HCT116 (cell line): ENCODE data around the gene PPP4R3C. TPM values are rescaled to one million over a fixed set of nuclear protein-coding genes. Genes with fewer than 3 reads are reported as not detected.

Source experiments
- ATAC-seq: fragments of 200-7000 bp; cut with Tn5 transposase; 2 replicates; pipeline ENCODE4 v1.9.1; 2020; ENCODE audit warnings: mild to moderate bottlenecking, moderate library complexity
- BruUV-seq: library from RNA; stranded (reverse); fragments of 400-500 nt; replicated peaks from 2 replicates; lab custom pipeline; 2021; lab: Mats Ljungman, UMichigan
- CTCF ChIA-PET: fragments of 300-600 bp; sonication (Branson Sonifier 250); formaldehyde crosslinking; loops from one replicate; lab custom pipeline; 2021; ENCODE audit warnings: antibody characterized with exemption; lab: Charles Lee
- POLR2A ChIA-PET: fragments of 300-600, 350-600 bp; sonication (Branson Sonifier 250); formaldehyde crosslinking; loops from one replicate; lab custom pipeline; 2021; ENCODE audit warnings: antibody characterized with exemption; lab: Charles Lee
- RAD21 ChIA-PET, 2 experiments: fragments of 300-600 bp; sonication (Branson Sonifier 250); formaldehyde crosslinking; loops; one replicate each; lab custom pipeline; 2023; ENCODE audit warnings: low total read pairs in 2 of 2; ENCODE audit not compliant: uncharacterized antibody in 2 of 2, unreplicated experiment in 2 of 2, low non-redundant PET in 1 of 2; lab: Charles Lee
- DNase-seq: peaks from one replicate; pipeline ENCODE4 v3.0.0-alpha.2; 2010; ENCODE audit warnings: low read depth, low spot score
- H2AFZ ChIP-seq: fragments of 200-600 bp; shearing (Covaris generic), sonication (generic); 2 replicates; pipeline ENCODE4 v1.6.1; 2017; ENCODE audit warnings: low read depth, mixed run types, mixed read lengths, antibody characterized with exemption, low read length; ENCODE audit not compliant: poor library complexity, severe bottlenecking
- H3K27ac ChIP-seq: 2 replicates; pipeline ENCODE4 v1.5.1; 2012; ENCODE audit warnings: low read depth, low read length
- H3K27me3 ChIP-seq: fragments of 200-600 bp; sonication (generic); 2 replicates; pipeline ENCODE4 v1.6.1; 2016; ENCODE audit warnings: mixed run types, low read length, mixed read lengths; ENCODE audit not compliant: insufficient read depth
- H3K36me3 ChIP-seq, 2 experiments: fragments of 200-500 bp in 1 of 2; fragments of 200-600 bp in 1 of 2; sonication (Bioruptor generic) in 1 of 2; sonication (generic) in 1 of 2; 2 replicates each; pipeline versions ENCODE4 v1.5.1 to v1.6.1; 2014 to 2016; ENCODE audit warnings: low read length in 2 of 2, inconsistent platforms in 1 of 2, mixed read lengths in 1 of 2, mixed run types in 1 of 2; ENCODE audit not compliant: insufficient read depth in 2 of 2, control insufficient read depth in 1 of 2
- H3K4me1 ChIP-seq, 2 experiments: fragments of 200-600 bp in 1 of 2; sonication (generic) in 1 of 2; 2 replicates each; pipeline versions ENCODE4 v1.5.1 to v1.6.1; 2012 to 2017; ENCODE audit warnings: low read length in 2 of 2, inconsistent platforms in 1 of 2, mild to moderate bottlenecking in 1 of 2, mixed read lengths in 1 of 2, mixed run types in 1 of 2, moderate library complexity in 1 of 2; ENCODE audit not compliant: insufficient read depth in 2 of 2, control insufficient read depth in 1 of 2
- H3K4me2 ChIP-seq: fragments of 200-600 bp; sonication (generic); 2 replicates; pipeline ENCODE4 v1.6.1; 2017; ENCODE audit warnings: mixed run types, low read length, mixed read lengths
- H3K4me3 ChIP-seq, 2 experiments: fragments of 200-600 bp in 1 of 2; sonication (generic) in 1 of 2; replicated peaks in 1 of 2; 2 replicates each; pipeline ENCODE4 v1.5.1; 2011 to 2016; ENCODE audit warnings: low read length in 2 of 2, control low read depth in 1 of 2, low read depth in 1 of 2, mild to moderate bottlenecking in 1 of 2, mixed read lengths in 1 of 2, mixed run types in 1 of 2
- H3K79me2 ChIP-seq: fragments of 200-600 bp; sonication (generic); 2 replicates; pipeline ENCODE4 v1.6.1; 2017; ENCODE audit warnings: mild to moderate bottlenecking, mixed run types, low read length, moderate library complexity, mixed read lengths; ENCODE audit not compliant: insufficient read depth
- H3K9ac ChIP-seq: fragments of 200-600 bp; sonication (generic); 2 replicates; pipeline ENCODE4 v1.6.1; 2016; ENCODE audit warnings: low read length, mixed read lengths
- H3K9me2 ChIP-seq: fragments of 200-600 bp; sonication (generic), shearing (Covaris generic); 2 replicates; pipeline ENCODE4 v1.6.1; 2017; ENCODE audit warnings: mixed run types, mild to moderate bottlenecking, moderate library complexity; ENCODE audit not compliant: insufficient read depth
- H3K9me3 ChIP-seq, 2 experiments: fragments of 200-500 bp in 1 of 2; fragments of 200-600 bp in 1 of 2; sonication (Bioruptor generic) in 1 of 2; sonication (generic) in 1 of 2; 2 replicates each; pipeline ENCODE4 v1.6.1; 2014 to 2017; ENCODE audit warnings: low read length in 2 of 2, mixed read lengths in 2 of 2, inconsistent platforms in 1 of 2, low read depth in 1 of 2, mild to moderate bottlenecking in 1 of 2, mixed run types in 1 of 2, moderate library complexity in 1 of 2; ENCODE audit not compliant: control insufficient read depth in 1 of 2, insufficient read depth in 1 of 2
- H4K20me1 ChIP-seq: fragments of 200-600 bp; sonication (generic), shearing (Covaris generic); 2 replicates; pipeline ENCODE4 v1.6.1; 2017; ENCODE audit warnings: mixed run types, mild to moderate bottlenecking, moderate library complexity; ENCODE audit not compliant: insufficient read depth
- ATF3 ChIP-seq: IDR thresholded peaks from 2 replicates; pipeline ENCODE4 v1.6.1; 2012
- CBX3 ChIP-seq: IDR thresholded peaks from 2 replicates; pipeline ENCODE4 v1.6.1; 2012; ENCODE audit warnings: low read depth
- CTCF ChIP-seq, 3 experiments: fragments of 200-600 bp in 1 of 3; sonication (generic) in 1 of 3; IDR thresholded peaks in 2 of 3; conservative IDR thresholded peaks in 1 of 3; 2 replicates each; pipeline ENCODE4 v1.5.1; 2012 to 2017; ENCODE audit warnings: low read depth in 2 of 3, low read length in 2 of 3, antibody characterized with exemption in 1 of 3, borderline replicate concordance in 1 of 3, control low read depth in 1 of 3, mild to moderate bottlenecking in 1 of 3, mixed read lengths in 1 of 3, mixed run types in 1 of 3, moderate library complexity in 1 of 3; ENCODE audit not compliant: insufficient read depth in 1 of 3
- EGR1 ChIP-seq: IDR thresholded peaks from 2 replicates; pipeline ENCODE4 v1.6.1; 2012; ENCODE audit warnings: low read depth
- ELF1 ChIP-seq: IDR thresholded peaks from 2 replicates; pipeline ENCODE4 v1.6.1; 2012; ENCODE audit warnings: low read depth, borderline replicate concordance
- JUND ChIP-seq: IDR thresholded peaks from 2 replicates; pipeline ENCODE4 v1.6.1; 2012
- MAX ChIP-seq: IDR thresholded peaks from 2 replicates; pipeline ENCODE4 v1.6.1; 2012
- POLR2A ChIP-seq: IDR thresholded peaks from 2 replicates; pipeline ENCODE4 v1.7.0; 2011; ENCODE audit warnings: borderline replicate concordance; ENCODE audit not compliant: insufficient read depth, insufficient read length; ENCODE audit errors: extremely low read depth
- POLR2AphosphoS5 ChIP-seq: IDR thresholded peaks from 2 replicates; pipeline ENCODE4 v1.6.1; 2011; ENCODE audit warnings: mild to moderate bottlenecking, low read depth, low read length, moderate library complexity
- REST ChIP-seq: IDR thresholded peaks from 2 replicates; pipeline ENCODE4 v1.6.1; 2012; ENCODE audit warnings: low read depth
- SIN3A ChIP-seq: IDR thresholded peaks from 2 replicates; pipeline ENCODE4 v1.6.1; 2012; ENCODE audit warnings: low read depth
- SRF ChIP-seq: IDR thresholded peaks from 2 replicates; pipeline ENCODE4 v1.6.1; 2012; ENCODE audit warnings: low read depth
- TCF7L2 ChIP-seq: IDR thresholded peaks from 2 replicates; pipeline ENCODE4 v1.7.0; 2011; ENCODE audit warnings: borderline replicate concordance, inconsistent platforms; ENCODE audit not compliant: insufficient read depth, insufficient read length; ENCODE audit errors: extremely low read depth
- ZBTB33 ChIP-seq: IDR thresholded peaks from 2 replicates; pipeline ENCODE4 v1.6.1; 2011; ENCODE audit warnings: mild to moderate bottlenecking, low read length, moderate library complexity; ENCODE audit not compliant: insufficient replicate concordance; ENCODE audit errors: extremely low read depth
- ZNF274 ChIP-seq: fragments of 200-500 bp; sonication (Bioruptor generic); IDR thresholded peaks from 2 replicates; pipeline ENCODE4 v1.6.1; 2014; ENCODE audit warnings: mild to moderate bottlenecking, low read depth, low read length, inconsistent platforms
- intact Hi-C: fragments of 100-400 bp; cut with micrococcal nuclease; formaldehyde crosslinking; loops from 2 replicates; pipeline ENCODE4 v1.10.0; 2022
- total RNA-seq: library from RNA; stranded (reverse); gene quantifications from one replicate; pipeline ENCODE4 v1.2.1, GENCODE V29; 2021; ENCODE audit not compliant: unreplicated experiment

The PPP4R3C gene
- total RNA-seq, 1 experiment from 2014 or later: not detected

GRCh38 chrX:27444093-27444908 is 18.8 kb downstream of the PPP4R3C start:
- BruUV-seq: no TSS peak
- Histone ChIP-seq H3K27ac (no peak overlapping the region), H3K9ac (no peak overlapping the region), H2AFZ (no peak overlapping the region), H3K36me3 (no peaks in the 10 kb centered on the region), H3K4me1 (no peaks in the 10 kb centered on the region), H4K20me1 (no peaks in the 10 kb centered on the region), H3K27me3 (no peaks in the 10 kb centered on the region), H3K79me2 (no peaks in the 10 kb centered on the region), H3K9me3 (no peaks in the 10 kb centered on the region)
- ATAC-seq (no peak), DNase-seq (no peak)
- RAD21 ChIA-PET: no interaction called here
- CTCF ChIA-PET: no interaction called here
- TF ChIP-seq JUND: no peak
- TF ChIP-seq CTCF (IDR thresholded peaks at IDR 0.05 in 2 of 3, conservative IDR thresholded peaks at IDR 0.05 in 1 of 3; ENCODE audit: borderline replicate concordance in 1 of 3, insufficient read depth in 1 of 3, low read depth in 2 of 3, low read length in 2 of 3): no peak
- no peak for TF ChIP-seq SIN3A
- TF ChIP-seq REST: no peak
- TF ChIP-seq SRF: no peak
- TF ChIP-seq ELF1: no peak
- TF ChIP-seq CBX3: no peak
- no peak for TF ChIP-seq POLR2AphosphoS5
- TF ChIP-seq EGR1: no peak
- TF ChIP-seq ATF3: no peak
- TF ChIP-seq POLR2A: no peak
- TF ChIP-seq MAX: no peak
- TF ChIP-seq ZNF274: no peak
- TF ChIP-seq ZBTB33: no peak
- no peak for TF ChIP-seq TCF7L2
- TF ChIP-seq, all 23 proteins: peak for 0
- no peak overlapping the region for H3K4me3 ChIP-seq
- intact Hi-C loops: loop anchor here (10.0 kb wide), 1 partner anchor 660 kb away; no protein-coding TSS in a partner anchor
- no peaks in the 10 kb centered on the region for H3K9me2 ChIP-seq
- POLR2A ChIA-PET: no interaction called here
- H3K4me2 ChIP-seq: no peak overlapping the region
